Testis (tissue), 3 donors: ENCODE data around the gene EDAR. TPM values are rescaled to one million over a fixed set of nuclear protein-coding genes. Genes with fewer than 3 reads are reported as not detected.

Experiments used
- DNase-seq: peaks from one replicate; pipeline ENCODE4 v3.0.0-alpha.2; 2019
- H3K27ac ChIP-seq, 2 donors: fragments of 200-600 bp; sonication (generic); one replicate each; pipeline ENCODE4 v1.5.1; 2019
- H3K27me3 ChIP-seq: fragments of 200-600 bp; sonication (generic); one replicate; pipeline ENCODE4 v1.5.1; 2019
- H3K36me3 ChIP-seq: fragments of 200-600 bp; sonication (generic); one replicate; pipeline ENCODE4 v1.5.1; 2017; ENCODE audit warnings: low read depth; ENCODE audit errors: missing control alignments
- H3K4me1 ChIP-seq: fragments of 200-600 bp; sonication (generic); one replicate; pipeline ENCODE4 v1.5.1; 2019
- H3K4me3 ChIP-seq, 2 donors: fragments of 200-600 bp; sonication (generic); one replicate each; pipeline ENCODE4 v1.5.1; 2017 to 2019
- H3K9me3 ChIP-seq: fragments of 200-600 bp; sonication (generic); one replicate; pipeline ENCODE4 v1.5.1; 2017
- CTCF ChIP-seq, 3 experiments: fragments of 450-650 bp in 2 of 3; fragments of 200-600 bp in 1 of 3; sonication (generic) in 1 of 3; IDR thresholded peaks; one replicate each; pipeline ENCODE4 v1.5.1; 2016 to 2019; ENCODE audit warnings: antibody characterized with exemption in 3 of 3, mild to moderate bottlenecking in 2 of 3, moderate library complexity in 1 of 3
- POLR2A ChIP-seq: fragments of 450-650 bp; IDR thresholded peaks from one replicate; pipeline ENCODE4 v1.6.1; 2017; ENCODE audit warnings: antibody characterized with exemption, mild to moderate bottlenecking, moderate library complexity
- WGBS, 2 donors: methylation state at CpG; one replicate each; pipeline ENCODE4 v1.1.5; 2018; 5-methylcytosine and 5-hydroxymethylcytosine counted together
- intact Hi-C: fragments of 100-400 bp; cut with DNase I; formaldehyde crosslinking; loops from one replicate; pipeline ENCODE4 v1.15.1; 2023; ENCODE audit warnings: low total_unique reads
- polyA plus RNA-seq: library from polyadenylated mRNA; stranded (reverse); fragments of 350-450 nt; fragmentation: Illumina TruSeq; extraction: RNeasy Lipid Tissue Mini Kit (QIAGEN cat#74804); gene quantifications from one replicate; pipeline ENCODE4 v1.2.3, GENCODE V29; 2014; ENCODE audit warnings: low read depth, low replicate concordance; ENCODE audit not compliant: insufficient read depth
- total RNA-seq, 2 donors: library from RNA; depleted of rRNA; stranded (reverse); fragments of >200 nt; gene quantifications; one replicate each; pipeline ENCODE4 v1.2.3, GENCODE V29; 2016

EDAR gene
- total and polyA plus RNA-seq, 3 donors from 2014 or later: 0.30 to 0.74 (median 0.39) TPM

- DNase-seq: no peak
- Histone ChIP-seq H3K4me3 (no peak overlapping the region), H3K9me3 (no peaks in the 10 kb centered on the region), H3K27me3 (no peaks in the 10 kb centered on the region), H3K36me3 (no peaks in the 10 kb centered on the region), H3K4me1 (no peaks in the 10 kb centered on the region), H3K27ac (no peak overlapping the region)
- no peak for TF ChIP-seq POLR2A
- no peak for TF ChIP-seq CTCF (IDR thresholded peaks at IDR 0.05)
- WGBS, 2 donors: 79 to 91% methylated on average over 2 of the region's 2 CpGs
- intact Hi-C loops: no loop called here
Observed at GRCh38 chr2:108895188-108895587, 93.8 kb downstream of the EDAR start.

GRCh38 chr2:108894766-108895165 lies 94.3 kb downstream of the EDAR start:
- TF ChIP-seq POLR2A (no peak), CTCF (IDR thresholded peaks at IDR 0.05) (no peak)
- no peak overlapping the region for H3K27ac ChIP-seq
- no peak overlapping the region for H3K4me3 ChIP-seq
- no peaks in the 10 kb centered on the region for H3K9me3 ChIP-seq
- no peaks in the 10 kb centered on the region for H3K4me1 ChIP-seq
- 84 to 87% methylated on average over 3 of the region's 3 CpGs for WGBS, 2 donors
- H3K27me3 ChIP-seq: no peaks in the 10 kb centered on the region
- H3K36me3 ChIP-seq: no peaks in the 10 kb centered on the region
- no peak for DNase-seq
- intact Hi-C loops: no loop called here

- Histone ChIP-seq H3K9me3 (no peaks in the 10 kb centered on the region), H3K27ac (no peak overlapping the region), H3K27me3 (no peaks in the 10 kb centered on the region), H3K36me3 (no peaks in the 10 kb centered on the region), H3K4me3 (no peak overlapping the region), H3K4me1 (no peaks in the 10 kb centered on the region)
- intact Hi-C loops: no loop called here
- 44 to 53% methylated on average over 1 of the region's 1 CpG for WGBS, 2 donors
- no peak for DNase-seq
- no peak for TF ChIP-seq CTCF (IDR thresholded peaks at IDR 0.05)
- TF ChIP-seq POLR2A: no peak
Observed at GRCh38 chr2:108893277-108893676, 95.7 kb downstream of the EDAR start.

- no peaks in the 10 kb centered on the region for H3K9me3 ChIP-seq
- DNase-seq: no peak
- no peaks in the 10 kb centered on the region for H3K36me3 ChIP-seq
- no peaks in the 10 kb centered on the region for H3K4me1 ChIP-seq
- WGBS, 2 donors: 92 to 97% methylated on average over 1 of the region's 1 CpG
- H3K27me3 ChIP-seq: no peaks in the 10 kb centered on the region
- TF ChIP-seq CTCF (IDR thresholded peaks at IDR 0.05) (no peak), POLR2A (no peak)
- intact Hi-C loops: no loop called here
- H3K27ac ChIP-seq: no peak overlapping the region
- no peak overlapping the region for H3K4me3 ChIP-seq
Observed at GRCh38 chr2:108889907-108890306, 99.1 kb downstream of the EDAR start.

GRCh38 chr2:108884619-108885018 lies 104.4 kb downstream of the EDAR start:
- WGBS, 2 donors: 58 to 65% methylated on average over 6 of the region's 6 CpGs
- DNase-seq: no peak
- Histone ChIP-seq H3K9me3 (no peaks in the 10 kb centered on the region), H3K4me1 (no peaks in the 10 kb centered on the region), H3K36me3 (no peaks in the 10 kb centered on the region), H3K27ac (no peak overlapping the region), H3K27me3 (no peaks in the 10 kb centered on the region), H3K4me3 (no peak overlapping the region)
- TF ChIP-seq CTCF (IDR thresholded peaks at IDR 0.05): no peak
- no peak for TF ChIP-seq POLR2A
- intact Hi-C loops: no loop called here
